GM12878 (cell line): ENCODE data around the gene SMIM28.

Experiments used
- BRCA1 ChIP-seq: IDR thresholded peaks from 2 replicates; pipeline ENCODE4 v1.6.1; 2011; ENCODE audit warnings: low read depth, low read length, improper control_type of control experiment
- EED ChIP-seq: sonication (generic); IDR thresholded peaks from 2 replicates; pipeline ENCODE4 v1.6.1; 2016; ENCODE audit warnings: antibody characterized with exemption, low read depth
- EP300 ChIP-seq, 2 experiments: fragments of 150-350 bp in 1 of 2; IDR thresholded peaks; 2 replicates each; pipeline ENCODE4 v1.6.1; 2011 to 2012; ENCODE audit warnings: low read depth in 2 of 2, low read length in 2 of 2, borderline replicate concordance in 1 of 2, improper control_type of control experiment in 1 of 2, inconsistent platforms in 1 of 2; ENCODE audit not compliant: control insufficient read depth in 1 of 2

- TF ChIP-seq BRCA1 (no peak), EP300 (IDR thresholded peaks at IDR 0.05; ENCODE audit: borderline replicate concordance in 1 of 2, control insufficient read depth in 1 of 2, low read depth in 2 of 2, low read length in 2 of 2) (no peak), EED (no peak)
These were observed 52.8 kb downstream of the SMIM28 start for GRCh38 chr6:138430361-138431145.
